ENCODE measurements around the gene ANO1.
A peak's percentile ranks its signal among the peaks of the same experiment; 100 is the strongest.

Gene ANO1

DNA sequence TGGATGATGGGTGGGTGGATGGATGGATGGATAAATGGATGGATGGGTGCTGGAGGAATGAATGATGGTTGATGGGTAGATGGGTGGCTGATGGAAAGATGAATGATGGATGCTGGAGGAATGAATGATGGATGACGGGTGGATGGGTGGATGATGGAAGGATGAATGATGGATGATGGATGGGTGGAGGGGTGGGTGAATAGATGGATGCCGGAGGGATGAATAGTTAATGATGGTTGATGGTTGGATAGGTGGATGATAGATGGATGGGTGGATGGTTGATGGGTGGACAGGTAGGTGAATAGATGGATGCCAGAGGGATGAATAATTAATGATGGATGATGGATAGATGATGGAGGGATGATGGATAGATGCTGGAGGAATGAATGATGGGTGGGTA is 41.4 kb downstream of the ANO1 start:
- DNase-seq: no peak

DNA sequence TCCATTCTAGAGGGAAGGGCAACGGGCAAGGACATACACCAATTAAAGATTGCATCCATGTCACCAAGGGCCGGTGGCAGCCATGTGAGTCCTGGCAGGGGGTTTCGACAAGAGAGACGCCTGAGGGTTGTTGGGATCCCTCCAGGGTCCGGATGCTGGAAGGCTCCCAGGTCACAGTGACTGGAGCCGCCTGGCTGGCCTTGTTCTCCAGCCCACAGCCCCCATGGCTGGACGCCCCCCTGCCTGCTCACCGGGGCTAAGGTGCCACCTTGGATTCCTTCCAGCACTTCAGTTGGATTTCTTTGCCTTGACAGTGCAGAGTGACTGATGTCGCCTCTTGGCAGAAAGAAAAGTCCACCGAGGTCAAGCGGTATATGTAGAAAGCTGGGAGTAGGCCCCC is 42.6 kb downstream of the ANO1 start:
- DNase-seq: no peak

DNA sequence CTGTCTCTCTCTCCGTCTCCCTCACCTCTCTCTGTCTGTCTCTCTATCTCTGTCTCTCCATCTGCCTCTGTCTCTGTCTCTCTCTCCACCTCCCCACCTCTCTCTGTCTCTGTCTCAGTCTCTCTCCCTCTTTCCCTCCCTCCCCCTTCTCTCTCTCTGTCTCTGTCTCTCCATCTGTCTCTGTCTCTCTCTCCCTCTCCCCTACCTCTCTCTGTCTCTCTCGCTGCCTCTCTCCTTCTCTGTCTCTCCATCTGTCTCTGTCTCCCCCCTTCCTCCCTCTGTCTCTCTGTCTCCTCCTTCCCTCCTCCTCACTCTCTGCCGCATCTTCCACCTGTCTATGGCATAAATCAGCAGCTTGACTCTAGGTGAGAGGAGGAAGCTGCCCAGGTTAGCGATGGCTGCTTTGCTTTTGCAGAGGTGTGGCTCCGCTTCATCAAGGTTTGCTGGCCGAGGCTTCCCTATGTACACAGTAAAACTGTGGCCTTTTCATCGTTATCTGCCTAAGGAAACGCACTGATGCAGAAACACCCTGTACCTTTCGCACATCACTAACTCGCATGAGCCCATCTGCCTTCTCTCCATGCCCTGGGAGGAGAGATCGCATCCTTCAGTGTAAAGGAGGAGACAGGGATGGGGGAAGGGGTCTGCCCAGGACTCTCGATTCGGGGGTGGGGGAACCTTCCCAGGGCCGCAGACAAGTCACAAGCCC is 44.5 kb downstream of the ANO1 start:
- DNase-seq: no peak

DNA sequence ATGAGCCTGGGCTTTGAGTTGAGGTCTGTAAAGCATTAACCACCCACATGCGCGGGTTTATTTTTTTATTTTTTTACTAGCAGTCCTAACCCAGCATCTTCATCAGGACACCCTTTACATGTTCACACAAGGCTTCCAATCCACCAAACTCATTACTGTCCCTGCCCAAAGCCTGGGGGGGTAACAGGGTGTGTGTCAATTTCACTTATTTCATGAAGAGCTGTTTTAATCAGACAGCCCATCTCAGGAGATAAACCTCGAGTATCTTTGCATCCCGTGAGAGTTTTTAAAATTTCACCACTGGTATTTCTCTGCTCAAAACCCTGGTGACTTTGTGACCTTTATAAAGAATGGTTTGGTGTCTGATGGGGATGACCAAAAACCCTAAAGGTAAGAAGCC is 45.6 kb downstream of the ANO1 start:
- no peak for DNase-seq

DNA sequence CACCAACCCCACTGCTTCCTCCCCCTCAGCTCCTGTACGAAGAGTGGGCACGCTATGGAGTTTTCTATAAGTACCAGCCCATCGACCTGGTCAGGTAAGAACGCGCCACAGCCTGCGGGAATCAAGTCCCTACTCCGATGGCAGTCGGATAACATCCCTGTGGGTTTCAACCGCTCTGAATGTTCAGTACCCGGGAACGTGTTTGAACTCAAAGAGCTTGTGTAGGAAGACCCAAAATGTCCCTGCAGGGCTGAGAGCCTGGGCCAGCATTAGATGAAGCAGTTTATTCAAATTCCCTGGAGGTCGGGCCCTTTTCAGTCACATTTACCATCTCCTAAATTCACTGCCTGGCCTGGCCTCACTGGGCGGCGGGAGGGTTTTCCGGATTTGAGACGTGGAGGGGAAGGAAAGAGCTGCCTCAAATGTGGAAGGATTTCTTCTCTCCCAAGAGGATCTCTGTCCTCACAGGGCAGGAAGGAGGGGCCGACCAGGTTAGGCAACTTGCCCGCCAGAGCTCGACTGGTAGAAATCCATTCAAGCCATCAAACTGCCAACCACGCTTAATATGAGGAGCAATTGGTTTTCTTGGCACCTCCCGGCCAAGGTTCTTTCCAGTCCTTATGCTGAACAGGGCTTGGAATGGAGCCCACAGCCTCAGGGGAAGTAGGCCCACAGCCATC is 46.3 kb downstream of the ANO1 start:
- DNase-seq: no peak

DNA sequence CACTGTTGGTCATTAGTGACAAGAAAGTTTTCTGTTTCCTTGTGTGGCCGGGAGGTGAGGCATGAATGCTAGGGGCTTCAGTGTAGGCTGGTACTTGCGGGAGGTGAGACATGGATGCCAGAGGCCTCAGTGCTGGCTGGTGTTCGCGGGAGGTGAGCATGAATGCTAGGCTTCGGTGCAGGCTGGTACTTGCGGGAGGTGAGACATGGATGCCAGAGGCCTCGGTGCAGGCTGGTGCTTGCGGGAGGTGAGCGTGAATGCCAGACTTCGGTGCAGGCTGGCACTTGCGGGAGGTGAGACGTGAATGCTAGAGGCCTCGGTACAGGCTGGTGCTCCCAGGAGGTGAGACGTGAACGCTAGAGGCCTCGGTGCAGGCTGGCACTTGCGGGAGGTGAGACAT is 48.4 kb downstream of the ANO1 start:
- DNase-seq: no peak

DNA sequence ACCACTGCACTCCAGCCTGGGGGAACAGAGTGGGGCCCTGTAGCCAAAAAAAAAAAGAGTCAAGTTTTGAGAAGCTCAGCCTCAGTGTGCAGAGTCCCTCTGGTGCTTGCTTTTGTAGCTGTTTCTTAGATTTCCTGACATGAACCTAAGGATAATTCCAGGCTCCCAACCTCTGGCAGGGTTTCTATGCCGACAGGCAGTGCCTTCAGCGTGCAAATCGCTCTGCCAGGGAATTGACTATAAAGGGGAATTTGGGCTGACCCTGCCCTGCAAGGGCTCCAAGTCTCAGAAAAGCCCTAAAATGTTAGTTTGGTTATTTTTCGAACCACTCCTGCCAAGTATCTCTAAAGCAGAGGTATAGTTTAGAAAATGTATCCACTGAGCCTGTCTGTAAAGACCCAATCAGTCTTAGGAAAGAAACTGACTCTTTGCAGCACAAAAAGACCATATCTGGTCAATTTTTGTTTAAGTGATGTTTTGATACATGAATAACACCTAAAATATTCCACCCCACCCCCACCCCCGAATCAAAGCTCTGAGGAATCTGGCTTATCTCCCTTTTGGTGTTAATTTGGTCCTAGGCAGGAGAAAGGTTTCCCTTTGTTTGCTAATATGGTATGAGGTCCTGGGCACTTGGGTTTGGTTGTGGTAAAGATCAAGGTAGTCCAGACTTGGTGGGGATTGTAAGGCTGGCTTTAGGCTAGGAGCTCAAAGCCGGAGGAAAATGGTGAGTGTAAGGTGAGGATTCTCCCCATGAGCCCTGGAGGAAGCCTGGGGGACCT is 49.7 kb downstream of the ANO1 start:
- no peak for DNase-seq

DNA sequence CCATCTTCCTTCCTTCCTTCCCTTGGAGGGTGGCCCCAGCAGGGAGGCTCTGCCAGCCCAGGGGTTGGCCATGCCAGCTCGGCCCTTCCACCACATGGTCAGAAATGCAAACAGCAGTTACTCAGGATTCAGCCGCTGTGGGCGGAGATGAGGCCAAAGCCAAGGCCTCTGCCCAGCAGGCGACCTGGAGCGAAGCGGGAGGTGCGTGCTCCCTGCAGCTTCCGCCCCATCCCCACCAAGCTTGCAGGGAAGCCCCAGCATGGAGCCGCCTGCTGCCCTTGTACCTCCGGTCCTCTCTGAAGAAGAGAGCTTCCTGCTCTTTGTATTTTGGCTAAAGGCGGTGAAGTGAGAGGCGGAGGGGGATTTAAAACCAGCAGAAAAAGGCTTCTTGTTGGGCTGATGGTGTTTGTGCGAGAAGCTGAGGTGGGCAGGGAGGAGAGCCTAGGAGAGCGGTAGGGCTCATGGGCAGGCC is 50.4 kb downstream of the ANO1 start:
- no peak for DNase-seq

DNA sequence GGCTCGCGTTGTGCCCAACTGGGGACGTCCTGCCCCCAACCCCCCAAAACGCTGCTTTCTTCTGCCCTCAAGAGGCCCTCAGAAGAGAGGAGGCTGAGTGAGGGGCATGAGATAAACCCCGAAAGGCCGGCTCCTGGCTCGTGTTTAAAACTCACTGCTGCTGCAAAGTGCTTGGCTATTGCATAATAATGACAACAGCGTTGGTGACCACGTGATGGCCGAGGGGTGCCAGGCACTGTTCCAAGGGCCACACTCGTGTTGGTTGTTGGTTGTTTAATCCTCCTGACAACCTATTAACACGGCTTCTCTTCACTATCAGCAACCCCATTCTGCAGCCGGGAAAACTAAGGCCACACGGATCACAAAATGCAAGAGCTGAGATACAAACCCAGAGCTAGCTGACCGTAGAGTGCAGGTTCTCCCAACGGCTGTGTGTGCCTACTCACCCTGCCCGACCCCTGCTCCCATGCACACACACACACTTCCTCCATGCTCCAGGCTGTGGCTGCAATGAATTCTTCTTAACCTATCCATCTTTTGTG is 51.0 kb downstream of the ANO1 start:
- DNase-seq: no peak

DNA sequence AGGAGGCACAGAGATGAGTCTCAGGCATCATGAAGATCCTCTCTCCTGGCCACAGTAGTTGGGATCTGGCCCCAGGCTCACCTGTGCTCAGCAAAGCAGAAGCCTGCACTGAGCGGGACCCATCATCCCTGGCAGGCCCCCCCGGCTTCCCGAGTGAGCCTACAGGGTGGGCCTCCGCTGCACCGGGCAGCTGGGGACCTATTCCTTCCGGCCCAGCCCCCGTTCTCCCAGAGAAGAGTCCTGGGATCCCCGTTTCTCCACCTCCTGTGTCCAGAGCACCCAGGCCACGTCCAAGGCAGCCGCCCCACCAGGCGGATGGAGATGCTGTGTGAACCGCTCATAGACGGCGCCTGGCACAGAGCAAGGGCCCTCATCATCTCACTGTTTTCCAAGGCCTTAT is 52.5 kb downstream of the ANO1 start:
- no peak for DNase-seq

DNA sequence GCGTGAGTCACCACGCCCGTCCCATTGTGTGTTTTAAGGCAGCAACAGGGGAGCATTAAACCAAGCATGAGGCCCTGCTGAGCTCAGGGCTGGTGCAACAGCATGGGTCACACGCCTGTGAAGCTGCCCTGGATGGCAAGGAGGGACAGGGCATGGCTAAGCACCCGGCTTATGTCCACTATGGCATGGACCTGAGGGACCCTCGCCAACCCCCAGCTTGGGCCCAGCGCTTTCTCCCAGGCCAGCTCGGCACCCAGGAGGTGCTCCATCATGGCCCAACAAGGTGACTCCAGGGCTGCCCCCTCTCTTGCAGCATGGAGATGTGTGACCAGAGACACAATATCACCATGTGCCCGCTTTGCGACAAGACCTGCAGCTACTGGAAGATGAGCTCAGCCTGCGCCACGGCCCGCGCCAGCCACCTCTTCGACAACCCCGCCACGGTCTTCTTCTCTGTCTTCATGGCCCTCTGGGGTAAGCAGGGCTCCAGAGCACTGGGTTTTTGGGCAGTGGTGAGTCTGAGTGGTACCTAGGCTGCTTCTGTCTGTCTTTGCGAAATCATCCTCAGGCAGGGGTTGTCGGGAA is 53.6 kb downstream of the ANO1 start:
- DNase-seq: no peak

DNA sequence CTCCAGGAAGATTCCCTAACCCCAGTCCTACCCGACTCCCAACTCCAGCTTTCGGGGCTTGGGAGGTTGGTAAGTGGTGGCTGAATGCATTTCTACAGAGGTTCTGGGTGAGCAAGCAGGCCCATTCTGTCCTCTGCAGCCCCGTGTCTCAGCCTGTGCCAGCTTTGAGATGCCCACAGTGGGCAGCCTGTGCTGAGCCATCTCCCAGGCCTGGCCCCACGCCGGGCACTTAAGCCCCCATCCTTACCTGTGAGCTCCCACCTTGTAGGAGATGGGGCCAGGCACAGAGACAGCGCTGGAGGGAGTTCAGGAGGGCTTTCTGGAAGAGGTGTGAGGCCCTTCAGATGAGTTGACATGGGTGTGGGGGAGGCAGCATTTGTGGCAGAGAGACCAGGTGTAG is 54.5 kb downstream of the ANO1 start:
- DNase-seq: no peak

DNA sequence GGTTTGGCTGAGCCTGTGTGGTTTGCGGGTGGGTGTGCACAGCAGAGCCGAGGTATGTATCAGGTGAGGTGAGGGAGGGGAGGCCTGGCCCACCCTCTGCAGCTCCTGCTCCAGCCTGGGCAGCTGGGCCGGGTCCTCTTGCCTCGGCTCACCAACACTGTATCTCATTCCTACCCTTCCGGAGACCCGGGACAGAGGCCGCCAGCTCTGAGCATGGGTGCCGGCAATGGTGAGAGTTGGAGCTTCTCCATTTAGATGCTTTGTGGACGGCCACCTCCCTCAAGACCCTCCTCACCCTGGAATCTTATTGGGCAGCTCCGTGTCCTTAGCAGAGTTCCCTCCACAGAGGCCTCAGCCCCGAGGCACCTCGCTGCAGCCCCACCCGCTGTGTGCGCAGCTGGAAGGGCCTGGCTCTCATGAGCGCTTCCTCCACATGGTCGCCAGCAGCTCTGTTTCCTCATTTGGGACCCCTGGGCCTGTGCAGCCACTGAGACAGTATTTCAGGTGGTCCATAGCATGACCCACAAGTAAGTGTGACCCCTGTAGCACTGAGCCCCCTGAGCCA is 55.7 kb downstream of the ANO1 start:
- no peak for DNase-seq

DNA sequence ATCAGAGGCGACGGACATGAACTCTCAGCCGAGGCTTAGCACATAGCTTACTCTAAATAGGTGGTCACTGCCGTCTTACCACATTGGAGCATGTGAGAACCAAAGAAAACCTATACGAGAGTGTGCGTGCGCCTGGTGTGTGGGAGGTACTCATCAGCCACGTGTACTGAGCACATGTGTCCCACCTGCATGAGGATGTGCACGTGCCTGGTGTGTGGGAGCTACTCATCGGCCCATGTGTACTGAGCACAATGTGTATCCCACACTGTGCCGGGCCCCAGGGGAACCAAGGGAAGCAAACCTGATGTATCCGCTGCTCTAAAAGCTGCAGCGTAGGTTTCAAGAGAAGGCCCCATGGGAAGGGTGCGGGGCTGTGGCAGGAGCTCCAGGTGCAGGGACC is 56.4 kb downstream of the ANO1 start:
- DNase-seq: no peak

DNA sequence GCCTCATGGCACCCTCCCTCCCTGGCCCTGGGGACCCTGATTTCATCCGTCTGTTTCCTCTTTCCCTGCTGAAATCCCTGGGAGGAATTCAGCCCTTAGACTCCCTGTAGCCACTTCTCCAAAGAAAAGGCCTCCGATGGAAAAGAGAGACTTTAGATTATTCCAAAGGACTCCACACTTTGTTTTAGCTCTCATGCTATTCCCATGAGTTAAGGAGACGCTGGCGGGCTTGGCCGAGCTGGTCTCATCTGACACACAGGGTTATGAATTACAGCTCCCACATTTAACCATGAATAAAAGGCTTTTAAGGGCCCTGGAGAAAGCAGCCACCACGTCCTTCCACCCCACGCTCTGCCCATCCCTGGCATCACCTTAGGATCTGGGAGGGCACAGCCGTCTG is 57.0 kb downstream of the ANO1 start:
- no peak for DNase-seq

DNA sequence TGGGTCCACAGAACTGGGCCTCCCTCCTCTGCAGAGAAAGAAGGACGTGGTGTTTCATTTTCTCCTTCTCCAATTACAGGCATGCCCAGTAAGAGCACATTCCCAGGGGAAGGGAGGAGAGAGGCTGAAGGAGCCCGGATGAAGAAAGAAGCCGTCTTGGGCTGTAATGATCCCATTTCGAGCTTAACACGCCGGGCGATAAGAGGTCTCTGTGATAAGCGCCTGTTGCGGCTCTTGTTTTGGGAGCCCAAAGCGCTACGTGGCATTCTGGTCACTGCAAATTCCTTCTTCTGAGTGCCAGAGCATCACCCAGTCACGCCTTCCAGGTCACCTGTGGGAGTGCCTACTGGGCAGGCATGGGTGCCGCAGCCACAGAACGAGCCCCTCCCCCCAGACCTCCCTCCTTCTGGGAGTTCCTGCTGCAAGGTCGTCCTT is 57.5 kb downstream of the ANO1 start:
- no peak for DNase-seq

DNA sequence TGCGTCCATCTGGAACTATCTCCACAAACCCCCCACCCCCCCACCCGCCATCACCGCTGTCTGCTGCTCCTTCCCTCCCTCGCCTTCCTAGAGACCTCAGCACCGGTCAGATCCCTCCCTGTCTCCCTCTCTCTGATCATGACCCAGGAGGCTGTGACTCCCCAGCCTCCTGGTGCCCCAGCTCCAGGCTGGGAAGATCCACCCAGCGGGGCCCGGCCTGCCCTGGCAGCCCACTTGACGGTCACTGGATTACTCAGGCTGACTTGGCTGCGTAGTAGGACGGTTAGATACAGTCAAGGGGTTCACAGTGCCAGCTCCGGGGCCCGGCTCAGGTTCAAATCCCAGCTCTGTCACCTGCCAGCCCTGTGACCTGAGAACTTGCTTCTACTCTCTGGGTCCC is 59.3 kb downstream of the ANO1 start:
- DNase-seq: no peak

DNA sequence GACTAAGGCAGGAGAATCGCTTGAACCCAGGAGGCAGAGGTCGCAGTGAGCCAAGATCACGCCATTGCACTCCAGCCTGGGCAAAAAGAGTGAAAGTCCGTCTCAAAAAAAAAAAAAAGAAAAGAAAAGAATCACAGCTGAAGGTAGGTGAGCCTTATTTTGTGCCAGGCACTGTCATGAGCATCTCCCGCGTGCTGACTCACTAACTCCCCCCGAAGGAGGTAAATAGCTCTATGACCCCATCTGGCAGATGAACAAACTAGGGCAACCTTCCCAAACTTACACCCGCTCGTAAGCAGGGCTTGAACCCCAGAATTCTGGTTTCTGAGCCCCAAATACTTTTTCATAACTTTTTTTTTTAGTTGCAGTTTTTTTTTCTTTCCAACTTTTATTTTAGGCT is 60.3 kb downstream of the ANO1 start:
- DNase-seq: no peak

DNA sequence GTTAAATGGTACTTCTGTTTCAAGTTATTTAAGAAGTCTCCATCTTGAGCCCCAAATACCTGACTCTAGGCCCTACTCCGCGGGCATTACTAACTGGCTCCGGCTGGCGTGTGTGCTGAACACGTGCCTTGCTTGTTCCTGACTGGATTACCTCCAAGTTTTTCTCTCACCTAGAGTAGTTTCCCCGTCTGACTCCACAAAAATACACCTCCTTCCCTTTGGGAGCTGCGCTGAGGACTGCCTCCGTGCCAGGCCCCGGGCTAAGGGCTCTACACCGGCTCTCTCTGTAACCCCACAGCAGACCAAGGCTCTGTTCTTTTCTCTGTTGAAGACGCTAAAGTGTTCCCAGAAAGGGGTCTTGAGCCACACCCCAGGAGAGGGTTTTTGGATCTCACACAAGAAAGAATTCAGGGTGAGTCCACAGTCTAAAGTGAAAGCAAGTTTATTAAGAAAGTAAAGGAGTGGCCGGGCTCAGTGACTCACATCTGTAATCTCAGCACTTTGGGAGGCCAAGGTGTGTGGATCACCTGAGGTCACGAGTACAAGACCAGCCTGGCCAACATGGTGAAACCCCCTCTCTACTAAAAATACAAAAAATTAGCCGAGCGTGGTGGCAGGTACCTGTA is 61.8 kb downstream of the ANO1 start:
- DNase-seq: no peak

DNA sequence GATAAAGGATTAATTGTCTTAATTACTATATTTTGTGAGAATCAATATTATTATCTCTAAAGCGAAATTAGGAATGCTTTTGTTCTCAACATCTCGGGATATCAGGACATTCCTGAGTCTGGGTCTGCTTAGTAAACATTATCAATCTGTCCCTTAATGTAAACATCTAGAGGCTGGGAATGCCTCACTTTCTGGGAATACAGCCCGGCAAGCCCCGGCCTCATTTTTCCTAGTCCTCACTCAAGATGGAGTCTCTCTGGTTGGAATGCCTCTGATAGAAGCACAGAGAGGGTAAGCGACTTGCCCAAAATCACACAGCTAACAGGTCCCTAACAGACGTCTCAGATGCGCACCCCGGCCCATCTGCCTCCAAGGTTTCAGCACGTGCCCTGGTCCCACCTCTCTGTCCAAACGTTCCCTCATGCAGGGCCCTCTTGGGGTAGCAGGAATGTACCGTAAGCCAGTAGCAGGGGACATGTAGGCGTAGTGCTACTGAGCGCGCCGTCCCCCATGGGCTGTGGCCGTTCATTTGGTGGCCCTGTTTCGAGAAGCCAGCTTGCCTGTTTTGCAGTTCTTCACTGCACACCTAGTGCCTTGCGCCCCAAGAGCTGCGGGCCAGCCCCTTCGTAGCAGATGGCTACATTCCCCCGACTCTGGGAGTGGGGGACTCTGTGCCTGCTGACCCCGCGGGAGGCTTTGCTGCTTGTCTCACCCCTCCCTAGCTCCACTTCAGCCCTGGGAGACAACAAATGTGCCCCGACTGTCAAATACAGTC is 62.8 kb downstream of the ANO1 start:
- no peak for DNase-seq

DNA sequence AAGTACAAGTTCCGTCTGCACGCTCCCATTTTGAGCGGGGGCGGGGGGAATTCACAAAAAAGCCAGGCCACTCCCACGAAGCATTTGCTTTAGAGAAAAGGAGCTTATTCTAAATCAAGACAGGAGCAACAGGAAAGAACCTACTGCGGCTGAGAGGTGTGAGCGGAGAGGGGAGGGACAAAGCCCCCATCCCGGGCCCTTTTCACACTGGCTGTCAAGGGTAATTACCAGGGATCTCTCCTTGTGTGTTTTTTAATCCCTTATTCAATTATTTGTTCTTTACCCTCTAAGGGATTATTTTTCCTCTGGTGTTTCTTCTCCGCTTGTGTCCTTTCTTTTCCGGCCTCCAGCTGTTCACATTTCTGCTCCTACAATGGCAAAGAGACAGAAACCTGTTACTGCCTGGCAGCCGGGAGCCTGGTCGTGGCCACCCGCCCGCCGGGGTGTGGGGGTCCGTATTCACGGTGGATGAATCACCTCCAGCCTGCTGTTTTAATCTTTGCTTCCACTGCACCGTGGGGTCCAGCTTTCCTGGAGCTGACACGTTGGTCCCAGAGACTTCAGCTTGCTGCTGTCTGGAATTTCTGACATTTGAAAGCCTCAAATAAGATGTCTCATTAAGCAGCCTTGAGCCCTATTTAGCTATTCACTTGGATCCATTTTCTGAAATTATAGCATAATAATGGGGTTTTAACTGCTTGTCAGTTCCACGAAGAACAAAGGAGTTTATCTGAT is 63.5 kb downstream of the ANO1 start:
- DNase-seq: peak; percentile 16

Data from stimulated activated CD4-positive, alpha-beta T cell treated with anti-CD3 and anti-CD28 coated beads, Interleukin-15, amount 100 ng/mL, for 24 hours (primary cell).